HCT116 (cell line): Measurements from ENCODE around the gene SNED1. TPM values are rescaled to one million over a fixed set of nuclear protein-coding genes. Genes with fewer than 3 reads are reported as not detected.

Experiments
- ATAC-seq: fragments of 200-7000 bp; cut with Tn5 transposase; 2 replicates; pipeline ENCODE4 v1.9.1; 2020; ENCODE audit warnings: mild to moderate bottlenecking, moderate library complexity
- BruUV-seq: library from RNA; stranded (reverse); fragments of 400-500 nt; replicated peaks from 2 replicates; lab custom pipeline; 2021; lab: Mats Ljungman, UMichigan
- CTCF ChIA-PET: fragments of 300-600 bp; sonication (Branson Sonifier 250); formaldehyde crosslinking; loops from one replicate; lab custom pipeline; 2021; ENCODE audit warnings: antibody characterized with exemption; lab: Charles Lee
- POLR2A ChIA-PET: fragments of 300-600, 350-600 bp; sonication (Branson Sonifier 250); formaldehyde crosslinking; loops from one replicate; lab custom pipeline; 2021; ENCODE audit warnings: antibody characterized with exemption; lab: Charles Lee
- RAD21 ChIA-PET, 2 experiments: fragments of 300-600 bp; sonication (Branson Sonifier 250); formaldehyde crosslinking; loops; one replicate each; lab custom pipeline; 2023; ENCODE audit warnings: low total read pairs in 2 of 2; ENCODE audit not compliant: uncharacterized antibody in 2 of 2, unreplicated experiment in 2 of 2, low non-redundant PET in 1 of 2; lab: Charles Lee
- DNase-seq: peaks from one replicate; pipeline ENCODE4 v3.0.0-alpha.2; 2010; ENCODE audit warnings: low read depth, low spot score
- H2AFZ ChIP-seq: fragments of 200-600 bp; shearing (Covaris generic), sonication (generic); 2 replicates; pipeline ENCODE4 v1.6.1; 2017; ENCODE audit warnings: low read depth, mixed run types, mixed read lengths, antibody characterized with exemption, low read length; ENCODE audit not compliant: poor library complexity, severe bottlenecking
- H3K27ac ChIP-seq: 2 replicates; pipeline ENCODE4 v1.5.1; 2012; ENCODE audit warnings: low read depth, low read length
- H3K27me3 ChIP-seq: fragments of 200-600 bp; sonication (generic); 2 replicates; pipeline ENCODE4 v1.6.1; 2016; ENCODE audit warnings: mixed run types, low read length, mixed read lengths; ENCODE audit not compliant: insufficient read depth
- H3K36me3 ChIP-seq, 2 experiments: fragments of 200-500 bp in 1 of 2; fragments of 200-600 bp in 1 of 2; sonication (Bioruptor generic) in 1 of 2; sonication (generic) in 1 of 2; 2 replicates each; pipeline versions ENCODE4 v1.5.1 to v1.6.1; 2014 to 2016; ENCODE audit warnings: low read length in 2 of 2, inconsistent platforms in 1 of 2, mixed read lengths in 1 of 2, mixed run types in 1 of 2; ENCODE audit not compliant: insufficient read depth in 2 of 2, control insufficient read depth in 1 of 2
- H3K4me1 ChIP-seq, 2 experiments: fragments of 200-600 bp in 1 of 2; sonication (generic) in 1 of 2; 2 replicates each; pipeline versions ENCODE4 v1.5.1 to v1.6.1; 2012 to 2017; ENCODE audit warnings: low read length in 2 of 2, inconsistent platforms in 1 of 2, mild to moderate bottlenecking in 1 of 2, mixed read lengths in 1 of 2, mixed run types in 1 of 2, moderate library complexity in 1 of 2; ENCODE audit not compliant: insufficient read depth in 2 of 2, control insufficient read depth in 1 of 2
- H3K4me2 ChIP-seq: fragments of 200-600 bp; sonication (generic); 2 replicates; pipeline ENCODE4 v1.6.1; 2017; ENCODE audit warnings: mixed run types, low read length, mixed read lengths
- H3K4me3 ChIP-seq, 2 experiments: fragments of 200-600 bp in 1 of 2; sonication (generic) in 1 of 2; replicated peaks in 1 of 2; 2 replicates each; pipeline ENCODE4 v1.5.1; 2011 to 2016; ENCODE audit warnings: low read length in 2 of 2, control low read depth in 1 of 2, low read depth in 1 of 2, mild to moderate bottlenecking in 1 of 2, mixed read lengths in 1 of 2, mixed run types in 1 of 2
- H3K79me2 ChIP-seq: fragments of 200-600 bp; sonication (generic); 2 replicates; pipeline ENCODE4 v1.6.1; 2017; ENCODE audit warnings: mild to moderate bottlenecking, mixed run types, low read length, moderate library complexity, mixed read lengths; ENCODE audit not compliant: insufficient read depth
- H3K9ac ChIP-seq: fragments of 200-600 bp; sonication (generic); 2 replicates; pipeline ENCODE4 v1.6.1; 2016; ENCODE audit warnings: low read length, mixed read lengths
- H3K9me2 ChIP-seq: fragments of 200-600 bp; sonication (generic), shearing (Covaris generic); 2 replicates; pipeline ENCODE4 v1.6.1; 2017; ENCODE audit warnings: mixed run types, mild to moderate bottlenecking, moderate library complexity; ENCODE audit not compliant: insufficient read depth
- H3K9me3 ChIP-seq, 2 experiments: fragments of 200-500 bp in 1 of 2; fragments of 200-600 bp in 1 of 2; sonication (Bioruptor generic) in 1 of 2; sonication (generic) in 1 of 2; 2 replicates each; pipeline ENCODE4 v1.6.1; 2014 to 2017; ENCODE audit warnings: low read length in 2 of 2, mixed read lengths in 2 of 2, inconsistent platforms in 1 of 2, low read depth in 1 of 2, mild to moderate bottlenecking in 1 of 2, mixed run types in 1 of 2, moderate library complexity in 1 of 2; ENCODE audit not compliant: control insufficient read depth in 1 of 2, insufficient read depth in 1 of 2
- H4K20me1 ChIP-seq: fragments of 200-600 bp; sonication (generic), shearing (Covaris generic); 2 replicates; pipeline ENCODE4 v1.6.1; 2017; ENCODE audit warnings: mixed run types, mild to moderate bottlenecking, moderate library complexity; ENCODE audit not compliant: insufficient read depth
- CBX3 ChIP-seq: IDR thresholded peaks from 2 replicates; pipeline ENCODE4 v1.6.1; 2012; ENCODE audit warnings: low read depth
- CEBPB ChIP-seq: IDR thresholded peaks from 2 replicates; pipeline ENCODE4 v1.6.1; 2012; ENCODE audit warnings: low read depth
- EZH2 ChIP-seq: fragments of 200-600 bp; sonication (generic); IDR thresholded peaks from 2 replicates; pipeline ENCODE4 v1.6.1; 2017; ENCODE audit warnings: antibody characterized with exemption, mixed run types
- EZH2phosphoT487 ChIP-seq: fragments of 200-600 bp; IDR thresholded peaks from 2 replicates; pipeline ENCODE4 v1.6.1; 2018; ENCODE audit warnings: antibody characterized with exemption, borderline replicate concordance
- FOSL1 ChIP-seq: IDR thresholded peaks from 2 replicates; pipeline ENCODE4 v1.6.1; 2012; ENCODE audit warnings: low read depth
- POLR2A ChIP-seq: IDR thresholded peaks from 2 replicates; pipeline ENCODE4 v1.7.0; 2011; ENCODE audit warnings: borderline replicate concordance; ENCODE audit not compliant: insufficient read depth, insufficient read length; ENCODE audit errors: extremely low read depth
- POLR2AphosphoS5 ChIP-seq: IDR thresholded peaks from 2 replicates; pipeline ENCODE4 v1.6.1; 2011; ENCODE audit warnings: mild to moderate bottlenecking, low read depth, low read length, moderate library complexity
- RAD21 ChIP-seq: IDR thresholded peaks from 2 replicates; pipeline ENCODE4 v1.6.1; 2012; ENCODE audit warnings: low read depth, mild to moderate bottlenecking
- SIN3A ChIP-seq: IDR thresholded peaks from 2 replicates; pipeline ENCODE4 v1.6.1; 2012; ENCODE audit warnings: low read depth
- SP1 ChIP-seq: IDR thresholded peaks from 2 replicates; pipeline ENCODE4 v1.6.1; 2012; ENCODE audit warnings: low read depth
- ZFX ChIP-seq: fragments of 450-650 bp; IDR thresholded peaks from 2 replicates; pipeline ENCODE4 v1.6.1; 2017
- ZNF274 ChIP-seq: fragments of 200-500 bp; sonication (Bioruptor generic); IDR thresholded peaks from 2 replicates; pipeline ENCODE4 v1.6.1; 2014; ENCODE audit warnings: mild to moderate bottlenecking, low read depth, low read length, inconsistent platforms
- intact Hi-C: fragments of 100-400 bp; cut with micrococcal nuclease; formaldehyde crosslinking; loops from 2 replicates; pipeline ENCODE4 v1.10.0; 2022
- total RNA-seq: library from RNA; stranded (reverse); gene quantifications from one replicate; pipeline ENCODE4 v1.2.1, GENCODE V29; 2021; ENCODE audit not compliant: unreplicated experiment
- TF ChIP-seq, protein P1 (sequence below): IDR thresholded peaks from 2 replicates; pipeline ENCODE4 v1.6.1; 2012
- TF ChIP-seq, protein P2 (sequence below): IDR thresholded peaks from 2 replicates; pipeline ENCODE4 v1.6.1; 2011; ENCODE audit warnings: mild to moderate bottlenecking, low read length, moderate library complexity; ENCODE audit not compliant: insufficient replicate concordance; ENCODE audit errors: extremely low read depth
- TF ChIP-seq, protein P3 (sequence below), 3 experiments: fragments of 200-600 bp in 1 of 3; sonication (generic) in 1 of 3; IDR thresholded peaks in 2 of 3; conservative IDR thresholded peaks in 1 of 3; 2 replicates each; pipeline ENCODE4 v1.5.1; 2012 to 2017; ENCODE audit warnings: low read depth in 2 of 3, low read length in 2 of 3, antibody characterized with exemption in 1 of 3, borderline replicate concordance in 1 of 3, control low read depth in 1 of 3, mild to moderate bottlenecking in 1 of 3, mixed read lengths in 1 of 3, mixed run types in 1 of 3, moderate library complexity in 1 of 3; ENCODE audit not compliant: insufficient read depth in 1 of 3
- TF ChIP-seq, protein P4 (sequence below): IDR thresholded peaks from 2 replicates; pipeline ENCODE4 v1.6.1; 2012

The SNED1 gene
- total RNA-seq, 1 experiment from 2014 or later = 9.6 TPM

DNA sequence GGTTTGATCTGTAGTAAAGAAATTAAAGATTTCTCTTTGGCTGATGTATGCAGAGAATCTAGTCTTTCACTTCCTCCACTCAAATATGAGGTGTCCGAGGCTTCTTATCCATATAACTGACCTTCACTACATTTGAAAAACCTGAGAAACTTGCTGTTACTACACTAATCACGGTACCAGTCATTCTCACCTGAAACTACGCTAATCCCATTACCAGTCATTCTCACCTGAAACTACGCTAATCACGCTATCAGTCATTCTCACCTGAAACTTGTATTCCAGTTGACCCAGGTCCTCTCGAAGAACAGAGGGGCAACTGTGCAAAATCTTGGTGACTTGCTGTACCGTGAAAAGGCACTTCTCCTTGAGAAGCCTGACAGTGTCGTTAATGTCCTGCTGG, 98.6 kb downstream of the SNED1 start:
- TF ChIP-seq, protein P1, sequence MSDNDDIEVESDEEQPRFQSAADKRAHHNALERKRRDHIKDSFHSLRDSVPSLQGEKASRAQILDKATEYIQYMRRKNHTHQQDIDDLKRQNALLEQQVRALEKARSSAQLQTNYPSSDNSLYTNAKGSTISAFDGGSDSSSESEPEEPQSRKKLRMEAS = no peak
- no peak for TF ChIP-seq FOSL1
- TF ChIP-seq, protein P2, sequence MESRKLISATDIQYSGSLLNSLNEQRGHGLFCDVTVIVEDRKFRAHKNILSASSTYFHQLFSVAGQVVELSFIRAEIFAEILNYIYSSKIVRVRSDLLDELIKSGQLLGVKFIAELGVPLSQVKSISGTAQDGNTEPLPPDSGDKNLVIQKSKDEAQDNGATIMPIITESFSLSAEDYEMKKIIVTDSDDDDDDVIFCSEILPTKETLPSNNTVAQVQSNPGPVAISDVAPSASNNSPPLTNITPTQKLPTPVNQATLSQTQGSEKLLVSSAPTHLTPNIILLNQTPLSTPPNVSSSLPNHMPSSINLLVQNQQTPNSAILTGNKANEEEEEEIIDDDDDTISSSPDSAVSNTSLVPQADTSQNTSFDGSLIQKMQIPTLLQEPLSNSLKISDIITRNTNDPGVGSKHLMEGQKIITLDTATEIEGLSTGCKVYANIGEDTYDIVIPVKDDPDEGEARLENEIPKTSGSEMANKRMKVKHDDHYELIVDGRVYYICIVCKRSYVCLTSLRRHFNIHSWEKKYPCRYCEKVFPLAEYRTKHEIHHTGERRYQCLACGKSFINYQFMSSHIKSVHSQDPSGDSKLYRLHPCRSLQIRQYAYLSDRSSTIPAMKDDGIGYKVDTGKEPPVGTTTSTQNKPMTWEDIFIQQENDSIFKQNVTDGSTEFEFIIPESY = no peak
- TF ChIP-seq, protein P3, sequence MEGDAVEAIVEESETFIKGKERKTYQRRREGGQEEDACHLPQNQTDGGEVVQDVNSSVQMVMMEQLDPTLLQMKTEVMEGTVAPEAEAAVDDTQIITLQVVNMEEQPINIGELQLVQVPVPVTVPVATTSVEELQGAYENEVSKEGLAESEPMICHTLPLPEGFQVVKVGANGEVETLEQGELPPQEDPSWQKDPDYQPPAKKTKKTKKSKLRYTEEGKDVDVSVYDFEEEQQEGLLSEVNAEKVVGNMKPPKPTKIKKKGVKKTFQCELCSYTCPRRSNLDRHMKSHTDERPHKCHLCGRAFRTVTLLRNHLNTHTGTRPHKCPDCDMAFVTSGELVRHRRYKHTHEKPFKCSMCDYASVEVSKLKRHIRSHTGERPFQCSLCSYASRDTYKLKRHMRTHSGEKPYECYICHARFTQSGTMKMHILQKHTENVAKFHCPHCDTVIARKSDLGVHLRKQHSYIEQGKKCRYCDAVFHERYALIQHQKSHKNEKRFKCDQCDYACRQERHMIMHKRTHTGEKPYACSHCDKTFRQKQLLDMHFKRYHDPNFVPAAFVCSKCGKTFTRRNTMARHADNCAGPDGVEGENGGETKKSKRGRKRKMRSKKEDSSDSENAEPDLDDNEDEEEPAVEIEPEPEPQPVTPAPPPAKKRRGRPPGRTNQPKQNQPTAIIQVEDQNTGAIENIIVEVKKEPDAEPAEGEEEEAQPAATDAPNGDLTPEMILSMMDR (IDR thresholded peaks at IDR 0.05 in 2 of 3, conservative IDR thresholded peaks at IDR 0.05 in 1 of 3; ENCODE audit: borderline replicate concordance in 1 of 3, insufficient read depth in 1 of 3, low read depth in 2 of 3, low read length in 2 of 3) = no peak
- no peak for TF ChIP-seq EZH2
- TF ChIP-seq, protein P4, sequence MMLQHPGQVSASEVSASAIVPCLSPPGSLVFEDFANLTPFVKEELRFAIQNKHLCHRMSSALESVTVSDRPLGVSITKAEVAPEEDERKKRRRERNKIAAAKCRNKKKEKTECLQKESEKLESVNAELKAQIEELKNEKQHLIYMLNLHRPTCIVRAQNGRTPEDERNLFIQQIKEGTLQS = no peak
- TF ChIP-seq POLR2AphosphoS5 = no peak
- no peak for TF ChIP-seq ZFX
- no peak for TF ChIP-seq SIN3A
- no peak for TF ChIP-seq POLR2A
- no peak for TF ChIP-seq SP1
- TF ChIP-seq RAD21 = no peak
- no peak for TF ChIP-seq EZH2phosphoT487
- TF ChIP-seq CEBPB = no peak
- TF ChIP-seq ZNF274 = no peak
- no peak for TF ChIP-seq CBX3
- TF ChIP-seq, all 23 proteins: peak for 0
- no peaks in the 10 kb centered on the region for H4K20me1 ChIP-seq
- peaks cover 27 to 33% of the 10 kb centered on the region in 2 experiments for H3K36me3 ChIP-seq

More for the DNA sequence above, 98.6 kb downstream of the SNED1 start:
- ChIA-PET RAD21 (no interaction called here), POLR2A (no interaction called here), CTCF (no interaction called here)
- Histone ChIP-seq H3K4me1 (peaks cover 5 to 7% of the 10 kb centered on the region in 2 experiments; a peak in 3 of 4 replicates), H3K27ac (no peak overlapping the region), H3K4me3 (no peak overlapping the region), H3K9me3 (no peaks in the 10 kb centered on the region), H3K4me2 (no peak overlapping the region), H3K9ac (no peak overlapping the region), H3K9me2 (no peaks in the 10 kb centered on the region), H3K27me3 (no peaks in the 10 kb centered on the region), H3K79me2 (peaks cover 50% of the 10 kb centered on the region), H2AFZ (no peak overlapping the region)
- BruUV-seq = no TSS peak
- ATAC-seq (no peak), DNase-seq (no peak)
- intact Hi-C loops = no loop called here
